Fibroblast of lung (primary cell): ENCODE data around the gene RABEP1. TPM values are rescaled to one million over a fixed set of nuclear protein-coding genes. Genes with fewer than 3 reads are reported as not detected.

Experiments used
- DNase-seq, 2 donors: peaks; one replicate each; pipeline versions ENCODE4 v3.0.0 to v3.0.0-alpha.2; 2010; ENCODE audit warnings: low read depth in 2 of 2
- H2AFZ ChIP-seq: 2 replicates; pipeline ENCODE4 v1.5.1; 2012; ENCODE audit warnings: low read length, control low read depth, inconsistent platforms
- H3K27ac ChIP-seq: 2 replicates; pipeline ENCODE4 v1.5.1; 2011; ENCODE audit warnings: low read length, control low read depth; ENCODE audit not compliant: insufficient read depth
- H3K27me3 ChIP-seq: 2 replicates; pipeline ENCODE4 v1.5.1; 2011; ENCODE audit warnings: mild to moderate bottlenecking, low read length; ENCODE audit not compliant: control insufficient read depth, insufficient read depth
- H3K36me3 ChIP-seq: 2 replicates; pipeline ENCODE4 v1.5.1; 2011; ENCODE audit warnings: low read length; ENCODE audit not compliant: control insufficient read depth, insufficient read depth
- H3K4me1 ChIP-seq: 2 replicates; pipeline ENCODE4 v1.5.1; 2011; ENCODE audit warnings: low read length; ENCODE audit not compliant: control insufficient read depth, insufficient read depth; ENCODE audit errors: extremely low read depth
- H3K4me2 ChIP-seq: 2 replicates; pipeline ENCODE4 v1.5.1; 2011; ENCODE audit warnings: low read length, control low read depth; ENCODE audit not compliant: insufficient read depth; ENCODE audit errors: extremely low read depth
- H3K4me3 ChIP-seq, 4 experiments: fragments of 200-600 bp in 1 of 4; sonication (generic) in 1 of 4; replicated peaks in 1 of 4; 2 replicates each; pipeline ENCODE4 v1.5.1; 2011 to 2016; ENCODE audit warnings: low read length in 4 of 4, low read depth in 3 of 4, mild to moderate bottlenecking in 3 of 4, control low read depth in 2 of 4, inconsistent platforms in 1 of 4, mixed read lengths in 1 of 4; ENCODE audit not compliant: insufficient read depth in 1 of 4; ENCODE audit errors: control extremely low read depth in 1 of 4
- H3K79me2 ChIP-seq: 2 replicates; pipeline ENCODE4 v1.5.1; 2012; ENCODE audit warnings: mild to moderate bottlenecking, low read length, inconsistent platforms; ENCODE audit not compliant: control insufficient read depth, insufficient read depth
- H3K9ac ChIP-seq: 2 replicates; pipeline ENCODE4 v1.5.1; 2011; ENCODE audit warnings: mild to moderate bottlenecking, low read length, control low read depth; ENCODE audit not compliant: insufficient read depth
- H3K9me3 ChIP-seq: 2 replicates; pipeline ENCODE4 v1.5.1; 2012; ENCODE audit warnings: low read depth, low read length; ENCODE audit not compliant: control insufficient read depth, insufficient read depth
- H4K20me1 ChIP-seq: 2 replicates; pipeline ENCODE4 v1.5.1; 2011; ENCODE audit warnings: low read length; ENCODE audit not compliant: control insufficient read depth, insufficient read depth; ENCODE audit errors: extremely low read depth
- CTCF ChIP-seq, 2 donors: IDR thresholded peaks in 1 of 2; conservative IDR thresholded peaks in 1 of 2; 1 replicate in 1 of 2; 2 replicates in 1 of 2; pipeline ENCODE4 v1.5.1; 2011 to 2012; ENCODE audit warnings: low read length in 2 of 2, control low read depth in 1 of 2, inconsistent platforms in 1 of 2, low read depth in 1 of 2, mild to moderate bottlenecking in 1 of 2
- EZH2 ChIP-seq: IDR thresholded peaks from 2 replicates; pipeline ENCODE4 v1.5.1; 2012; ENCODE audit warnings: low read length, control low read depth, mild to moderate bottlenecking; ENCODE audit errors: missing control alignments
- polyA plus RNA-seq, 2 donors: library from polyadenylated mRNA; depleted of rRNA in 1 of 2; stranded (reverse) in 1 of 2; unstranded in 1 of 2; fragments of >200 nt; gene quantifications; 2 replicates each; pipeline ENCODE4 v1.2.1, GENCODE V29; 2011 to 2012; ENCODE audit warnings: missing spikeins in 1 of 2
- total RNA-seq: library from RNA; depleted of rRNA; stranded (reverse); fragments of >200 nt; gene quantifications from 2 replicates; pipeline ENCODE4 v1.2.1, GENCODE V29; 2014

RABEP1 gene
- total and polyA plus RNA-seq, 2 donors (not counting 1 experiment from before 2014, with no cell fraction given), result 46.3 to 64.4 TPM

GRCh38 chr17:5379351-5380107, 97.4 kb downstream of the RABEP1 start:
- no peak overlapping the region for H3K27ac ChIP-seq
- DNase-seq, result no peak
- H3K4me2 ChIP-seq, result no peak overlapping the region
- no peak overlapping the region for H3K9ac ChIP-seq
- H3K27me3 ChIP-seq, result no peaks in the 10 kb centered on the region
- TF ChIP-seq CTCF (conservative IDR thresholded peaks at IDR 0.05 in 1 of 2, IDR thresholded peaks at IDR 0.05 in 1 of 2; ENCODE audit: low read depth in 1 of 2, low read length in 2 of 2) (no peak), EZH2 (no peak)
- no peaks in the 10 kb centered on the region for H4K20me1 ChIP-seq
- H3K79me2 ChIP-seq, result no peaks in the 10 kb centered on the region
- H2AFZ ChIP-seq, result no peak overlapping the region
- no peaks in the 10 kb centered on the region for H3K9me3 ChIP-seq
- H3K36me3 ChIP-seq, result peaks cover 19% of the 10 kb centered on the region
- no peaks in the 10 kb centered on the region for H3K4me1 ChIP-seq
- no peak overlapping the region for H3K4me3 ChIP-seq

- Histone ChIP-seq H3K4me1 (no peaks in the 10 kb centered on the region), H2AFZ (no peak overlapping the region), H3K4me3 (no peak overlapping the region), H3K9ac (no peak overlapping the region), H3K27me3 (no peaks in the 10 kb centered on the region), H3K36me3 (peaks cover 22% of the 10 kb centered on the region), H3K27ac (no peak overlapping the region), H4K20me1 (no peaks in the 10 kb centered on the region), H3K9me3 (no peaks in the 10 kb centered on the region), H3K4me2 (no peak overlapping the region), H3K79me2 (no peaks in the 10 kb centered on the region)
- no peak for TF ChIP-seq CTCF (conservative IDR thresholded peaks at IDR 0.05 in 1 of 2, IDR thresholded peaks at IDR 0.05 in 1 of 2; ENCODE audit: low read depth in 1 of 2, low read length in 2 of 2)
- no peak for TF ChIP-seq EZH2
- peak in 1 of 2 donors; percentile 11 for DNase-seq
These were observed 98.5 kb downstream of the RABEP1 start for GRCh38 chr17:5380491-5381135.

- Histone ChIP-seq H3K4me2 (no peak overlapping the region), H3K9me3 (no peaks in the 10 kb centered on the region), H3K4me1 (no peaks in the 10 kb centered on the region), H3K4me3 (no peak overlapping the region), H3K27ac (no peak overlapping the region), H3K9ac (no peak overlapping the region), H3K36me3 (peaks cover 20% of the 10 kb centered on the region), H3K27me3 (no peaks in the 10 kb centered on the region), H4K20me1 (no peaks in the 10 kb centered on the region), H2AFZ (no peak overlapping the region), H3K79me2 (no peaks in the 10 kb centered on the region)
- no peak for TF ChIP-seq CTCF (conservative IDR thresholded peaks at IDR 0.05 in 1 of 2, IDR thresholded peaks at IDR 0.05 in 1 of 2; ENCODE audit: low read depth in 1 of 2, low read length in 2 of 2)
- peak; percentile 24 to 64 for DNase-seq
These were observed 99.5 kb downstream of the RABEP1 start for GRCh38 chr17:5381542-5381941.
